Caco-2 (cell line): ENCODE results near the gene MAPK4. TPM values are rescaled to one million over a fixed set of nuclear protein-coding genes. Genes with fewer than 3 reads are reported as not detected.
"Not testable (repeated sequence)": the region's sequence is repeated elsewhere in the genome, so short reads cannot be mapped to it uniquely, and the experiment has no call there.

Experiments used
- BruUV-seq: library from RNA; stranded (reverse); fragments of 400-500 nt; replicated peaks from 2 replicates; lab custom pipeline; 2021; lab: Mats Ljungman, UMichigan
- CTCF ChIA-PET: fragments of 300-600 bp; sonication (Branson Sonifier 250); formaldehyde crosslinking; loops from one replicate; lab custom pipeline; 2022; ENCODE audit warnings: antibody characterized with exemption; lab: Charles Lee
- POLR2A ChIA-PET: fragments of 300-600 bp; sonication (Branson Sonifier 250); formaldehyde crosslinking; loops from one replicate; lab custom pipeline; 2022; ENCODE audit warnings: antibody characterized with exemption; lab: Charles Lee
- DNase-seq, 2 experiments: peaks; one replicate each; pipeline versions ENCODE4 v3.0.0 to v3.0.0-alpha.2; 2020 to 2022
- H3K27me3 ChIP-seq: replicated peaks from 2 replicates; pipeline ENCODE4 v1.6.0; 2011; ENCODE audit warnings: low read length; ENCODE audit not compliant: control insufficient read depth, insufficient read depth
- H3K36me3 ChIP-seq: 2 replicates; pipeline ENCODE4 v1.5.1; 2011; ENCODE audit warnings: low read length; ENCODE audit not compliant: control insufficient read depth, insufficient read depth
- H3K4me1 ChIP-seq: fragments of 250-450 bp; sonication (Bioruptor Pico); 2 replicates; pipeline ENCODE4 v1.5.1; 2020; ENCODE audit warnings: mild to moderate bottlenecking
- H3K4me3 ChIP-seq: 2 replicates; pipeline ENCODE4 v1.5.1; 2011; ENCODE audit warnings: low read depth, mild to moderate bottlenecking, control low read depth, low read length
- H3K9me3 ChIP-seq: fragments of 250-450 bp; sonication (Bioruptor Pico); 2 replicates; pipeline ENCODE4 v1.5.1; 2020; ENCODE audit warnings: mild to moderate bottlenecking, moderate library complexity
- H3K27ac Mint-ChIP-seq: one replicate; pipeline ENCODE4 v1.8.0; 2022; ENCODE audit warnings: mixed read lengths; ENCODE audit not compliant: unreplicated experiment
- H3K27me3 Mint-ChIP-seq: one replicate; pipeline ENCODE4 v1.8.0; 2022; ENCODE audit warnings: mixed read lengths; ENCODE audit not compliant: insufficient read depth, unreplicated experiment
- H3K36me3 Mint-ChIP-seq: one replicate; pipeline ENCODE4 v1.8.0; 2022; ENCODE audit warnings: mild to moderate bottlenecking, mixed read lengths; ENCODE audit not compliant: insufficient read depth, unreplicated experiment
- H3K4me1 Mint-ChIP-seq: one replicate; pipeline ENCODE4 v1.8.0; 2022; ENCODE audit warnings: low read depth, mixed read lengths; ENCODE audit not compliant: unreplicated experiment
- H3K4me3 Mint-ChIP-seq: one replicate; pipeline ENCODE4 v1.8.0; 2022; ENCODE audit warnings: mild to moderate bottlenecking, moderate library complexity, mixed read lengths; ENCODE audit not compliant: unreplicated experiment
- H3K9me3 Mint-ChIP-seq: one replicate; pipeline ENCODE4 v1.8.0; 2022; ENCODE audit warnings: mixed read lengths; ENCODE audit not compliant: unreplicated experiment
- CTCF ChIP-seq, 2 experiments: fragments of 200-600 bp in 1 of 2; IDR thresholded peaks; 1 replicate in 1 of 2; 2 replicates in 1 of 2; pipeline versions ENCODE4 v1.5.1 to v1.8.0; 2011 to 2022; ENCODE audit warnings: antibody characterized with exemption in 1 of 2, control low read depth in 1 of 2, inconsistent platforms in 1 of 2, low read depth in 1 of 2, low read length in 1 of 2, mild to moderate bottlenecking in 1 of 2, moderate library complexity in 1 of 2; ENCODE audit not compliant: insufficient read depth in 1 of 2, severe bottlenecking in 1 of 2, unreplicated experiment in 1 of 2
- intact Hi-C: fragments of 100-400 bp; cut with micrococcal nuclease; formaldehyde crosslinking; loops from one replicate; pipeline ENCODE4 v1.10.0; 2022; ENCODE audit not compliant: unreplicated experiment
- total RNA-seq: library from RNA; stranded (reverse); gene quantifications from 2 replicates; pipeline ENCODE4 v1.2.3, GENCODE V29; 2022

MAPK4 gene
- total RNA-seq, 1 experiment from 2014 or later = 0.88 TPM

- Mint-ChIP-seq H3K27ac (no peak overlapping the region), H3K4me3 (no peak overlapping the region), H3K27me3 (no peaks in the 10 kb centered on the region), H3K4me1 (no peaks in the 10 kb centered on the region), H3K9me3 (no peaks in the 10 kb centered on the region), H3K36me3 (no peaks in the 10 kb centered on the region)
- H3K4me1 ChIP-seq = no peaks in the 10 kb centered on the region
- ChIA-PET CTCF (no interaction called here), POLR2A (no interaction called here)
- H3K4me3 ChIP-seq = no peak overlapping the region
- intact Hi-C loops = no loop called here
- no peak for TF ChIP-seq CTCF (IDR thresholded peaks at IDR 0.05; ENCODE audit: insufficient read depth in 1 of 2, low read depth in 1 of 2, low read length in 1 of 2, severe bottlenecking in 1 of 2, unreplicated experiment in 1 of 2)
- no peak for DNase-seq
- H3K27me3 ChIP-seq = no peaks in the 10 kb centered on the region
- BruUV-seq = no TSS peak
- H3K9me3 ChIP-seq = no peaks in the 10 kb centered on the region
- H3K36me3 ChIP-seq = no peaks in the 10 kb centered on the region
Observed at GRCh38 chr18:50545936-50546335, 14.0 kb upstream of the MAPK4 start.

- Histone ChIP-seq H3K27me3 (no peaks in the 10 kb centered on the region), H3K4me3 (no peak overlapping the region), H3K4me1 (no peaks in the 10 kb centered on the region), H3K9me3 (no peaks in the 10 kb centered on the region), H3K36me3 (no peaks in the 10 kb centered on the region)
- H3K9me3 Mint-ChIP-seq = no peaks in the 10 kb centered on the region
- H3K4me3 Mint-ChIP-seq = no peak overlapping the region
- H3K27me3 Mint-ChIP-seq = no peaks in the 10 kb centered on the region
- TF ChIP-seq CTCF (IDR thresholded peaks at IDR 0.05; ENCODE audit: insufficient read depth in 1 of 2, low read depth in 1 of 2, low read length in 1 of 2, severe bottlenecking in 1 of 2, unreplicated experiment in 1 of 2) = no peak
- ChIA-PET CTCF (no interaction called here), POLR2A (no interaction called here)
- intact Hi-C loops = no loop called here
- no peaks in the 10 kb centered on the region for H3K4me1 Mint-ChIP-seq
- no peak overlapping the region for H3K27ac Mint-ChIP-seq
- BruUV-seq = no TSS peak
- no peak for DNase-seq
- H3K36me3 Mint-ChIP-seq = no peaks in the 10 kb centered on the region
Observed at GRCh38 chr18:50548160-50548559, 11.7 kb upstream of the MAPK4 start.

GRCh38 chr18:50551651-50552050, 8.2 kb upstream of the MAPK4 start:
- DNase-seq, H3K27me3 ChIP-seq, H3K36me3 ChIP-seq, H3K4me3 Mint-ChIP-seq, H3K9me3 ChIP-seq, POLR2A ChIA-PET, intact Hi-C loops, H3K4me3 ChIP-seq, H3K4me1 Mint-ChIP-seq, H3K36me3 Mint-ChIP-seq, H3K27ac Mint-ChIP-seq, H3K27me3 Mint-ChIP-seq, H3K4me1 ChIP-seq, BruUV-seq, CTCF ChIA-PET: not testable (repeated sequence)
- H3K9me3 Mint-ChIP-seq = peaks cover 18% of the 10 kb centered on the region

- no peaks in the 10 kb centered on the region for H3K4me1 ChIP-seq
- ChIA-PET CTCF (no interaction called here), POLR2A (no interaction called here)
- intact Hi-C loops = loop anchor here (2.0 kb wide), 1 partner anchor 227 kb away; no protein-coding TSS in a partner anchor
- no peaks in the 10 kb centered on the region for H3K36me3 ChIP-seq
- H3K9me3 Mint-ChIP-seq = peaks cover 18% of the 10 kb centered on the region
- no peaks in the 10 kb centered on the region for H3K36me3 Mint-ChIP-seq
- no peaks in the 10 kb centered on the region; the same call in 1 of the 2 replicates for H3K27me3 ChIP-seq
- no peaks in the 10 kb centered on the region for H3K4me1 Mint-ChIP-seq
- H3K4me3 Mint-ChIP-seq = no peak overlapping the region
- DNase-seq = no peak
- no peak for TF ChIP-seq CTCF (IDR thresholded peaks at IDR 0.05; ENCODE audit: insufficient read depth in 1 of 2, low read depth in 1 of 2, low read length in 1 of 2, severe bottlenecking in 1 of 2, unreplicated experiment in 1 of 2)
- H3K9me3 ChIP-seq = no peaks in the 10 kb centered on the region
- no peak overlapping the region for H3K4me3 ChIP-seq
- no peak overlapping the region for H3K27ac Mint-ChIP-seq
- no TSS peak for BruUV-seq
- H3K27me3 Mint-ChIP-seq = peaks cover 10% of the 10 kb centered on the region
Observed at GRCh38 chr18:50558157-50558556, 1.7 kb upstream of the MAPK4 start.
